Activated CD8-positive, alpha-beta T cell treated with anti-CD3 and anti-CD28 coated beads for 36 hours (primary cell): ENCODE data around the gene COPB2. TPM values are rescaled to one million over a fixed set of nuclear protein-coding genes. Genes with fewer than 3 reads are reported as not detected.

Source experiments
- ATAC-seq: fragments of 200-7000 bp; cut with Tn5 transposase; one replicate; pipeline ENCODE4 v1.10.0; 2021; ENCODE audit warnings: mild to moderate bottlenecking, moderate library complexity
- CTCF ChIA-PET: fragments of 350-600 bp; sonication (Branson Sonifier 250); formaldehyde crosslinking; loops from one replicate; lab custom pipeline; 2021; ENCODE audit warnings: antibody characterized with exemption; lab: Charles Lee
- POLR2A ChIA-PET: fragments of 350-600 bp; sonication (Branson Sonifier 250); formaldehyde crosslinking; loops from one replicate; lab custom pipeline; 2021; ENCODE audit warnings: antibody characterized with exemption; lab: Charles Lee
- DNase-seq: peaks from one replicate; pipeline ENCODE4 v3.0.0-alpha.2; 2020
- H3K27ac Mint-ChIP-seq: one replicate; pipeline ENCODE4 v1.8.0; 2021; ENCODE audit warnings: mild to moderate bottlenecking, mixed read lengths
- H3K27me3 Mint-ChIP-seq: one replicate; pipeline ENCODE4 v1.8.0; 2021; ENCODE audit warnings: mixed read lengths
- H3K36me3 Mint-ChIP-seq: one replicate; pipeline ENCODE4 v1.8.0; 2021; ENCODE audit warnings: low read depth, mixed read lengths
- H3K4me1 Mint-ChIP-seq: one replicate; pipeline ENCODE4 v1.8.0; 2021; ENCODE audit warnings: low read depth, mixed read lengths
- H3K4me3 Mint-ChIP-seq: one replicate; pipeline ENCODE4 v1.8.0; 2021; ENCODE audit warnings: mild to moderate bottlenecking, moderate library complexity, mixed read lengths
- H3K9me3 Mint-ChIP-seq: one replicate; pipeline ENCODE4 v1.8.0; 2021; ENCODE audit warnings: mixed read lengths
- intact Hi-C: fragments of 100-400 bp; cut with micrococcal nuclease; formaldehyde crosslinking; loops from one replicate; pipeline ENCODE4 v1.10.0; 2022
- total RNA-seq, 2 experiments: library from RNA; stranded (reverse); gene quantifications; one replicate each; pipeline ENCODE4 v1.2.3, GENCODE V29; 2021
- TF ChIP-seq, protein P1 (sequence below): fragments of 200-600 bp; IDR thresholded peaks from one replicate; pipeline ENCODE4 v1.8.0; 2022; ENCODE audit warnings: antibody characterized with exemption, mild to moderate bottlenecking

The COPB2 gene
- total RNA-seq = 10 to 100 TPM; 81.7 to 83.8 TPM

- Mint-ChIP-seq H3K4me3 (peak within 1 kb of the TSS; percentile 89), H3K27me3 (no peaks in the 10 kb centered on the region), H3K27ac (peak within 1 kb of the TSS; percentile 97), H3K4me1 (peaks cover 38% of the 10 kb centered on the region), H3K36me3 (peaks cover 3% of the 10 kb centered on the region), H3K9me3 (no peaks in the 10 kb centered on the region)
- TF ChIP-seq, protein P1, sequence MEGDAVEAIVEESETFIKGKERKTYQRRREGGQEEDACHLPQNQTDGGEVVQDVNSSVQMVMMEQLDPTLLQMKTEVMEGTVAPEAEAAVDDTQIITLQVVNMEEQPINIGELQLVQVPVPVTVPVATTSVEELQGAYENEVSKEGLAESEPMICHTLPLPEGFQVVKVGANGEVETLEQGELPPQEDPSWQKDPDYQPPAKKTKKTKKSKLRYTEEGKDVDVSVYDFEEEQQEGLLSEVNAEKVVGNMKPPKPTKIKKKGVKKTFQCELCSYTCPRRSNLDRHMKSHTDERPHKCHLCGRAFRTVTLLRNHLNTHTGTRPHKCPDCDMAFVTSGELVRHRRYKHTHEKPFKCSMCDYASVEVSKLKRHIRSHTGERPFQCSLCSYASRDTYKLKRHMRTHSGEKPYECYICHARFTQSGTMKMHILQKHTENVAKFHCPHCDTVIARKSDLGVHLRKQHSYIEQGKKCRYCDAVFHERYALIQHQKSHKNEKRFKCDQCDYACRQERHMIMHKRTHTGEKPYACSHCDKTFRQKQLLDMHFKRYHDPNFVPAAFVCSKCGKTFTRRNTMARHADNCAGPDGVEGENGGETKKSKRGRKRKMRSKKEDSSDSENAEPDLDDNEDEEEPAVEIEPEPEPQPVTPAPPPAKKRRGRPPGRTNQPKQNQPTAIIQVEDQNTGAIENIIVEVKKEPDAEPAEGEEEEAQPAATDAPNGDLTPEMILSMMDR = no peak
- ChIA-PET CTCF (interaction anchor here (0.9 to 2.2 kb wide), 2 partner anchors 278 to 796 kb away, joined by 5 to 7 read pairs; partner anchors contain the start of gene CEP70), POLR2A (interaction anchor here (0.8 to 1.9 kb wide), 8 partner anchors 10 to 141 kb away, joined by 3 to 6 read pairs (median 4); no protein-coding TSS in a partner anchor)
- DNase-seq (peak; percentile 98), ATAC-seq (peak; percentile 98)
- intact Hi-C loops = no loop called here
Observed at GRCh38 chr3:139389552-139390368, at the start of gene COPB2. COPB2 (minus strand) TSS chr3:139389647; CDS start chr3:139389550, 97 bp downstream.

DNA sequence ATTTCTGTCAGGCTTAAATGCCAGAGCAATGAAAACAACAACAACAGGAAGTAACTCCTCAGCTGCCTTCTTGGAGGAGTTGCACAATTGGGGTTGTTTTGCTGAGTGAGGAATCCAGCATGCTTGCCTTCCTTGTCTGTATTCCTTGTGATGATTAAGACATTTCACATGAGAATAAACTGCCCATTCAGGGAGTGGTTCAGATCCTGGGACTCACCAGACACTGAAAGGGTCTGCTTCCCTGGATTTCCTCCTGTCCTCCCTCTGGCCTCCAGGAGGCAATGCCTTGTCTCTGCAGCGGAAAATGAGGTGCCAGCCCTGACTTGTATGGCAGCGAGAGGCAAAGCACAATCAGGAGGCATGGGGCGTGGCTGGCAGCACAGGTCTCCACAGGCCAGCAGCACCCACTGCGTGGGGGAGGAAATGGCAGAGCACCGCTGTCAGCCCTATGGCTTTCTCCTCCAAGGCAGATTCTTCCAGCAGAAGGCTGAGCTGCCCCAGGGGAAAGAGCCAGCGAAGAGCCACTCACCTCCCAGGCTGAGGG is 45.4 kb upstream of the COPB2 start:
- H3K4me3 Mint-ChIP-seq = no peak overlapping the region
- no peak for DNase-seq
- H3K36me3 Mint-ChIP-seq = no peaks in the 10 kb centered on the region
- POLR2A ChIA-PET = no interaction called here
- CTCF ChIA-PET = no interaction called here
- no peaks in the 10 kb centered on the region for H3K27me3 Mint-ChIP-seq
- intact Hi-C loops = no loop called here
- H3K27ac Mint-ChIP-seq = no peak overlapping the region
- no peak for ATAC-seq
- TF ChIP-seq, protein P1 = no peak
- H3K9me3 Mint-ChIP-seq = no peaks in the 10 kb centered on the region
- H3K4me1 Mint-ChIP-seq = no peaks in the 10 kb centered on the region

DNA sequence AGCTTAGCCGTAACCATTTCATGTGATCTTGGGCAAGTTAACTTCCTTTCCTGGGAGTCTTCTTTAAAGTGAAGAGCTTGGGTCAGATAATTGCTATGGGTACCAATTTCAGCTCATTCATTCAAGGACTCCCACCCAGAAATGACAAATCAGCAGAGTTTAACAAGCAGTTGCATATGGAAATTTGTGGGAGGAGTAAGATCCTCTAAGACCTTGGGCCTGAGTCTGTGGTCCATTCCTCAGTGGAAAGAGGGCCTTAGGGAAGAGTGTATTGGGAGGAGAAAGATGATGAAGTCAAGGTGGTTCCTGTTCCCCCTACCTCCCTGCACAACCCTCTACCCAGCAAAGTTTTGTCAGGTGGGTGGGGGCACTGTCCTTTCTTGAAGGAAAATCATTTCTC is 44.8 kb upstream of the COPB2 start:
- Mint-ChIP-seq H3K27me3 (no peaks in the 10 kb centered on the region), H3K4me3 (no peak overlapping the region), H3K4me1 (no peaks in the 10 kb centered on the region), H3K27ac (no peak overlapping the region), H3K36me3 (no peaks in the 10 kb centered on the region), H3K9me3 (no peaks in the 10 kb centered on the region)
- ChIA-PET POLR2A (no interaction called here), CTCF (no interaction called here)
- ATAC-seq (no peak), DNase-seq (no peak)
- TF ChIP-seq, protein P1 = no peak
- intact Hi-C loops = no loop called here

DNA sequence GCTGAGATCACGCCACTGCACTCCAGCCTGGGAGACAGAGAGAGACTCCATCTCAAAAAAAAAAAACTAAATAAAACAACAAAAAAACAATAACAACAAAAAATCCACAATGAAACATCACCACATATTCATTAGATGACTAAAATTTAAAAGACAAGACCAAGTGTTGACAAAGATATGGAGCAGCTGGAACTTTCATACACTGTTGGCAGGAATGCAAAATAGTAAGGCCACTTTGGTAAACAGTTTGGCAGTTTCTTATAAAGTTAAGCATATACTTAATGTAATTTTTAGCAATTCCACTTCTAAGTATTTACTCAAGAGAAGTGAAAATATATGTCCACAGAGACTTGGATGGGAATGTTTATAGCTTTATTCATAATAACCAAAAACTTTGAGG is 43.6 kb upstream of the COPB2 start:
- Mint-ChIP-seq H3K27me3 (no peaks in the 10 kb centered on the region), H3K4me1 (no peaks in the 10 kb centered on the region), H3K36me3 (no peaks in the 10 kb centered on the region), H3K9me3 (no peaks in the 10 kb centered on the region), H3K27ac (no peak overlapping the region), H3K4me3 (no peak overlapping the region)
- ATAC-seq (no peak), DNase-seq (no peak)
- intact Hi-C loops = no loop called here
- TF ChIP-seq, protein P1 = no peak
- ChIA-PET CTCF (no interaction called here), POLR2A (no interaction called here)

- ChIA-PET POLR2A (no interaction called here), CTCF (no interaction called here)
- ATAC-seq = no peak
- no peak for DNase-seq
- intact Hi-C loops = no loop called here
- H3K27ac Mint-ChIP-seq = no peak overlapping the region
- no peak overlapping the region for H3K4me3 Mint-ChIP-seq
- no peaks in the 10 kb centered on the region for H3K36me3 Mint-ChIP-seq
- TF ChIP-seq, protein P1 = no peak
- no peaks in the 10 kb centered on the region for H3K9me3 Mint-ChIP-seq
- no peaks in the 10 kb centered on the region for H3K27me3 Mint-ChIP-seq
- no peaks in the 10 kb centered on the region for H3K4me1 Mint-ChIP-seq
Observed at GRCh38 chr3:139430493-139430892, 41.0 kb upstream of the COPB2 start.
